Urinary bladder (tissue), 4 donors: ENCODE measurements around the gene ATP8A2. TPM values are rescaled to one million over a fixed set of nuclear protein-coding genes. Genes with fewer than 3 reads are reported as not detected.
"Not testable (repeated sequence)": the region's sequence is repeated elsewhere in the genome, so short reads cannot be mapped to it uniquely, and the experiment has no call there.

ENCODE experiments used
- DNase-seq: peaks from one replicate; pipeline ENCODE4 v3.0.0-alpha.2; 2015; ENCODE audit errors: extremely low spot score
- H3K27ac ChIP-seq: one replicate; pipeline ENCODE4 v1.5.1; 2013; ENCODE audit warnings: low read depth, mild to moderate bottlenecking, moderate library complexity
- H3K36me3 ChIP-seq: one replicate; pipeline ENCODE4 v1.6.1; 2013; ENCODE audit warnings: mild to moderate bottlenecking, moderate library complexity; ENCODE audit not compliant: insufficient read depth
- H3K4me1 ChIP-seq: one replicate; pipeline ENCODE4 v1.6.1; 2013; ENCODE audit warnings: mild to moderate bottlenecking, moderate library complexity; ENCODE audit not compliant: insufficient read depth
- H3K4me3 ChIP-seq: one replicate; pipeline ENCODE4 v1.5.1; 2013; ENCODE audit warnings: low read depth, low read length
- WGBS: extraction: QIAGEN DNeasy Blood & Tissue Kit; methylation state at CpG from one replicate; pipeline ENCODE4 v1.1.7; 2013; 5-methylcytosine and 5-hydroxymethylcytosine counted together
- polyA plus RNA-seq: library from polyadenylated mRNA; stranded (reverse); fragments of 200-250 nt; gene quantifications from one replicate; pipeline ENCODE4 v1.2.3, GENCODE V29; 2013
- total RNA-seq: library from RNA; depleted of rRNA; stranded (reverse); fragments of >200 nt; gene quantifications from one replicate; pipeline ENCODE4 v1.2.3, GENCODE V29; 2014
- donor health status: healthy with polysubstance abuse.
- donor health status: healthy.

Gene ATP8A2
- total and polyA plus RNA-seq, 2 donors = 1.4 to 1.5 TPM

- Histone ChIP-seq H3K4me3 (no peak overlapping the region), H3K4me1 (no peaks in the 10 kb centered on the region), H3K36me3 (no peaks in the 10 kb centered on the region), H3K27ac (no peak overlapping the region)
- 63% methylated on average over 8 of the region's 8 CpGs for WGBS
- DNase-seq = no peak
Measured at GRCh38 chr13:25762795-25763377, 391.1 kb downstream of the ATP8A2 start.

DNA sequence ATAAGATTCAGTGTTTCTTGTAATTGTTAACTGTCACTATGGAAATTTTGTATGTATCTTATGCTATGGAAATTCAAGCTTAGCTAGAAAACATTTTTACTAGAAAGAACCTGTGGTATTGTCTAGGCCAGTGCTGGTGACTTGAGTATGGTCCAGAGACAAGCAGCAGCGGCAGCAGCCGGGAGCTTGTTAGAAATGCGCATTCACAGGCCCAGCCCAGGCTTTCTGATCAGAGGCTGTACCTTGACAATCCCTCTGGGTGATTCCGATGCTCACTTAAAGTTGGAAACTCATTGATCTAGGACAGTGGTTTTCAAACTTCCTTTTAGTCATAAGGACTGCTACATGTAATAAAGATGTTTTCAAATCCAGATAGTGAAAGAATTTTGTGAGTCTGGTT, 392.6 kb downstream of the ATP8A2 start:
- no peaks in the 10 kb centered on the region for H3K4me1 ChIP-seq
- DNase-seq = no peak
- H3K4me3 ChIP-seq = no peak overlapping the region
- no peak overlapping the region for H3K27ac ChIP-seq
- no peaks in the 10 kb centered on the region for H3K36me3 ChIP-seq
- 92% methylated on average over 4 of the region's 4 CpGs for WGBS

DNA sequence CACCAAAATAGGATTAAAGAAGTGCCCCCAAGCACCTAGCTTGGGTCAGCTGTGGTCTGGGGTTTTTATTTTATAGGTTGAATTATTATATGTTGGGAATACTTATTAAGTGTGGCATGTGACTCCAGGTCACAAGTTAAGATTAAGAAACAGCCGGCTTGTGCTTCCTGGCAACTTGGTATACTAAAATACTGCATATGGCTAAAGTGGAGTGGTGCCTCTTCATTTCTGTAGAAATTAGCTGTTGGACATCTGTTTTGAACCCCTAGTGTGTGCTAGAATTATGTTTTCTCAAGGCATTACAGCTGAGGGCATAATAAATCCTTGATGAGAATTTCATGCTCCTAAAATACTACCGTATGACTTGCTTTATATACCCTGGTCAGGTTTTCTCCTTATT, 393.5 kb downstream of the ATP8A2 start:
- 92% methylated on average over 2 of the region's 2 CpGs for WGBS
- Histone ChIP-seq H3K4me3 (no peak overlapping the region), H3K27ac (no peak overlapping the region), H3K4me1 (no peaks in the 10 kb centered on the region), H3K36me3 (no peaks in the 10 kb centered on the region)
- DNase-seq = no peak

DNA sequence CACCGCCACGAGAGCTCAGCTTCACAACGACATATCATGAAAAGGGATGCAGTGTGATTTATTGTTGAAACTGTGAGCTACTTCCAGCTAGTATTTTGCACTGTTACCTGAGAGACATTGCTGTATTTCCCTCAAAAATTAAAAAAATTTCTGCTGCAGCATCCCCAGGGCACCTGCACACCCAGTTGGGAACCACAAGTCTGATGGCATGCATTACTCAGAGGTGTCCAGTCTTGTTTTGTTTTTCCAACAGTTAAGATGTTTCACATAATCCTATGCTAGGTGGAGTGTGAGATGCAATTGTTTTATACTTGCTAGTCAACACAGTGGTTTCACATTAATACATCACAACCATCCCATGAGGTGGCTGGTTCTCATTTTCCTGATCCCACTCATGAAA, 394.8 kb downstream of the ATP8A2 start:
- Histone ChIP-seq H3K36me3 (no peaks in the 10 kb centered on the region), H3K4me1 (no peaks in the 10 kb centered on the region), H3K27ac (no peak overlapping the region), H3K4me3 (no peak overlapping the region)
- WGBS = 91% methylated on average over 3 of the region's 3 CpGs
- no peak for DNase-seq

GRCh38 chr13:25766991-25767390, 395.2 kb downstream of the ATP8A2 start:
- 65% methylated on average over 1 of the region's 1 CpG for WGBS
- H3K27ac ChIP-seq = no peak overlapping the region

GRCh38 chr13:25768376-25768775, 396.6 kb downstream of the ATP8A2 start:
- H3K36me3 ChIP-seq = no peaks in the 10 kb centered on the region
- no peak for DNase-seq
- H3K4me3 ChIP-seq = no peak overlapping the region
- 39% methylated on average over 4 of the region's 4 CpGs for WGBS
- H3K27ac ChIP-seq = no peak overlapping the region
- H3K4me1 ChIP-seq = no peaks in the 10 kb centered on the region

More at GRCh38 chr13:25766991-25767390, 395.2 kb downstream of the ATP8A2 start:
- DNase-seq = no peak
- Histone ChIP-seq H3K4me1 (no peaks in the 10 kb centered on the region), H3K36me3 (no peaks in the 10 kb centered on the region), H3K4me3 (no peak overlapping the region)

DNA sequence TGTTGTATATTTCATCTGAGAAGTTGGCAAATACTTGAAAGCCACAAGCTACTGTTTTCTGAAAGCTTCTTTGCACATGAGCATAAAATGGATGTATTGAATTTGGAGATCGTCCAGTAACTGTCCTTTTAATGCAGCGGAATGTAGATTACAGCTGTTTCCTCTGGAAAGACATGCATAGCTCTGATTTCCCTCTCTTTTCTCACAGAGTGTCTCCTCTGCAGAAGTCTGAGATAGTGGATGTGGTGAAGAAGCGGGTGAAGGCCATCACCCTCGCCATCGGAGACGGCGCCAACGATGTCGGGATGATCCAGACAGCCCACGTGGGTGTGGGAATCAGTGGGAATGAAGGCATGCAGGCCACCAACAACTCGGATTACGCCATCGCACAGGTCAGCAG, 397.1 kb downstream of the ATP8A2 start:
- Histone ChIP-seq H3K36me3 (no peaks in the 10 kb centered on the region), H3K4me3 (no peak overlapping the region), H3K4me1 (no peaks in the 10 kb centered on the region), H3K27ac (no peak overlapping the region)
- DNase-seq = no peak
- WGBS = 34% methylated on average over 13 of the region's 13 CpGs

DNA sequence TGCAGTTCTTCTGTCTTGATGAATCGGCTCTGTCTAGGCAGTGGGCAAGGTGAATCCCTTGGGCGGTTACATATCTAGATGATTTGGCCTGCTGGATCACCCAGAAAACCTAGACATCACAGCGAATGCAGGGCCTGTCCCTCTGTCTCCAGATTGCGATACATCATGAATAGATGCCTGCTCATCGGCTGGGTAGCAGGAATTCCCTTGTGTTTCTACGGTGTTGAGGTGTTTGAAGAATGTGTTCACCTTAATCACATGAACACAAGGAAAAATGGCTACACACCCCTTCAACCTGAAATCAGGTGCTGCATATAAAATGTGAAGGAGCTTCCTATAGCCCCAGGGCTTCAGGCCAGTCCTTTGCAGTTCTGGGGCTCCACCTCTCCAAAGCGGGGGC, 398.8 kb downstream of the ATP8A2 start:
- no peaks in the 10 kb centered on the region for H3K4me1 ChIP-seq
- H3K27ac ChIP-seq = no peak overlapping the region
- WGBS = 94% methylated on average over 7 of the region's 7 CpGs
- H3K4me3 ChIP-seq = no peak overlapping the region
- DNase-seq = no peak
- H3K36me3 ChIP-seq = no peaks in the 10 kb centered on the region

GRCh38 chr13:25771202-25771601, 399.4 kb downstream of the ATP8A2 start:
- 71% methylated on average over 5 of the region's 5 CpGs for WGBS
- no peaks in the 10 kb centered on the region for H3K36me3 ChIP-seq
- DNase-seq = no peak
- H3K4me3 ChIP-seq = no peak overlapping the region
- H3K4me1 ChIP-seq = no peaks in the 10 kb centered on the region
- H3K27ac ChIP-seq = no peak overlapping the region

- no peak overlapping the region for H3K4me3 ChIP-seq
- H3K27ac ChIP-seq = no peak overlapping the region
- no peaks in the 10 kb centered on the region for H3K4me1 ChIP-seq
- H3K36me3 ChIP-seq = no peaks in the 10 kb centered on the region
- WGBS = 70% methylated on average over 13 of the region's 13 CpGs
- DNase-seq = no peak
Measured at GRCh38 chr13:25771641-25772478, 400.1 kb downstream of the ATP8A2 start.

GRCh38 chr13:25772534-25772933, 400.8 kb downstream of the ATP8A2 start:
- not testable (repeated sequence) for H3K4me1 ChIP-seq, H3K36me3 ChIP-seq, DNase-seq, H3K27ac ChIP-seq, H3K4me3 ChIP-seq
- 95% methylated on average over 8 of the region's 8 CpGs for WGBS

DNA sequence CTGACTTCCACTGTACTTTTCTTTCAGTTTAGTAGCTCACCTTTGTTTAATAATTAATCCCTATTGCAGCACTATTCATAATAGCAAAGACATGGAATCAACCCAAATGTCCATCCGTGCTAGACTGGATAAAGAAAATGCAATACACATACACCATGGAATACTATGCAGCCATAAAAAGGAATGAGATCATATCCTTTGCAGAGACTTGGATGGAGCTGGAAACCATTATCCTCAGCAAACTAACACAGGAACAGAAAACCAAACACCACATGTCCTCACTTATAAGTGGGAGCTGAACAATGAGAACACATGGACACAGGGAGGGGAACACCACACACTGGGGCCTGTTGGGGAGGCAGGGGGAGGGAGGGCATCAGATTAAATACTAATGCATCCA, 402.3 kb downstream of the ATP8A2 start:
- DNase-seq = not testable (repeated sequence)

GRCh38 chr13:25775275-25775674, 403.5 kb downstream of the ATP8A2 start:
- DNase-seq = no peak
- Histone ChIP-seq H3K36me3 (no peaks in the 10 kb centered on the region), H3K27ac (no peak overlapping the region), H3K4me1 (no peaks in the 10 kb centered on the region), H3K4me3 (no peak overlapping the region)
- WGBS = 76% methylated on average over 3 of the region's 3 CpGs

More for the DNA sequence above, 402.3 kb downstream of the ATP8A2 start:
- WGBS = 93% methylated on average over 1 of the region's 1 CpG
- not testable (repeated sequence) for H3K27ac ChIP-seq, H3K4me1 ChIP-seq, H3K36me3 ChIP-seq, H3K4me3 ChIP-seq

DNA sequence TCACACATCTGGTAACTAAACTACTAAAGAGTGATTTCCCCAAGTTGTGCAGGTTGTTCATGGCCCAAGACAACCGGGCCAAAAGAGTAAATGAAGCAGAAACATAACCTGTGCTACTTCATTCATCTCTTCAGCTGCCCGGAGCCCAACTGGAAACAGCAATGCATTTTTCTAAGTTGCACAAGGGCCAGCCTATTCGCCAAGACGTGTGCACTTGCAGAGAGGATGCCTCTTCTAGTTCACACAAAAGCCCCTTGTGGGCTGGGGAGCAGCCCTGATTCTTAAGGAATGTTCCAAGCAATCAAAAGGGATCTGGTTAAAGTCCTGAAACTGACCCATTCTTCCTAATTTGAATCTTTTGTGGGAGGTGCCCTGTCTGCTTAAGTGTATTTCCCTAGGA, 404.2 kb downstream of the ATP8A2 start:
- WGBS = 86% methylated on average over 4 of the region's 4 CpGs
- Histone ChIP-seq H3K27ac (no peak overlapping the region), H3K4me3 (no peak overlapping the region), H3K4me1 (no peaks in the 10 kb centered on the region), H3K36me3 (no peaks in the 10 kb centered on the region)
- DNase-seq = no peak
